Articular chondrocyte of knee joint (primary cell): ENCODE data around the gene THEMIS2. TPM values are rescaled to one million over a fixed set of nuclear protein-coding genes. Genes with fewer than 3 reads are reported as not detected.

Source experiments
- small RNA-seq: library from RNA; depleted of rRNA; stranded (forward); fragments of <200 nt; gene quantifications from one replicate; pipeline ENCODE3, GENCODE V24; 2012
- total RNA-seq: library from RNA; depleted of rRNA; stranded (reverse); fragments of >200 nt; gene quantifications from 2 replicates; pipeline ENCODE4 v1.2.3, GENCODE V29; 2012

Gene THEMIS2
- total RNA-seq = 6.1 and 9.0 TPM in 2 replicates

DNA sequence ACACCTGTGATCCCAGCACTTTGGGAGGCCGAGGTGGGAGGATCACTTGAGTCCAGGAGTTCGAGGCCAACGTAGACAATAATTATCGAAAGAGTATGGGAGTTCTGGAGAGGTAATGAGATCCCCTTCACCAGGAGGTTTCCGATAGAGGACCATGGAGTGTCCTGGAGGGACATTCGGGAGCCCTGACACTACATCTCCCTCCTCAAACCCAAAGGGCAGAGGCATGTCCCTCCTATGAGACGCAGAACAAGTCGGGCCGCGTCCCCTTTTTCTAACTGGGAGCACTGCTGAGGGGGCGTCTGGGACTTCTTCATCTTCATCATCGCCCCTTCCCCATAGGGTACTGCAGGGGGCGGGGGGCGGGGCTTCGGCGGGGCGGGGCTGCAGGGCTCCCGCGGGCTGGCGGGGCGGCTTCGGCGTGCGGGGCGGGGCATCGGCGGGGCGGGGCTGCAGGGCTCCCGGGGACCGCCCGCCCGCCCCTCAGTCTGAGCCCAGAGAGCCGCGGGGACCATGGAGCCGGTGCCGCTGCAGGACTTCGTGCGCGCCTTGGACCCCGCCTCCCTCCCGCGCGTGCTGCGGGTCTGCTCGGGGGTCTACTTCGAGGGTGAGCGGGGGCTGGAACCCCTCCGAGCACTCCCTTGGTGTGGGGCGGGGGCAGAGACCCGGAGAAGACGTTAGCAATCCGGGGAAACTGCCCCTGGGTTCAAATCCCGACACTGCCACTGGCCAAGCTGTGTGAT lies at the start of gene THEMIS2:
Gene THEMIS2 (plus strand): TSS at position 486 of the 743 bp plus-strand sequence. CDS start 28 bp downstream, at position 514.

DNA sequence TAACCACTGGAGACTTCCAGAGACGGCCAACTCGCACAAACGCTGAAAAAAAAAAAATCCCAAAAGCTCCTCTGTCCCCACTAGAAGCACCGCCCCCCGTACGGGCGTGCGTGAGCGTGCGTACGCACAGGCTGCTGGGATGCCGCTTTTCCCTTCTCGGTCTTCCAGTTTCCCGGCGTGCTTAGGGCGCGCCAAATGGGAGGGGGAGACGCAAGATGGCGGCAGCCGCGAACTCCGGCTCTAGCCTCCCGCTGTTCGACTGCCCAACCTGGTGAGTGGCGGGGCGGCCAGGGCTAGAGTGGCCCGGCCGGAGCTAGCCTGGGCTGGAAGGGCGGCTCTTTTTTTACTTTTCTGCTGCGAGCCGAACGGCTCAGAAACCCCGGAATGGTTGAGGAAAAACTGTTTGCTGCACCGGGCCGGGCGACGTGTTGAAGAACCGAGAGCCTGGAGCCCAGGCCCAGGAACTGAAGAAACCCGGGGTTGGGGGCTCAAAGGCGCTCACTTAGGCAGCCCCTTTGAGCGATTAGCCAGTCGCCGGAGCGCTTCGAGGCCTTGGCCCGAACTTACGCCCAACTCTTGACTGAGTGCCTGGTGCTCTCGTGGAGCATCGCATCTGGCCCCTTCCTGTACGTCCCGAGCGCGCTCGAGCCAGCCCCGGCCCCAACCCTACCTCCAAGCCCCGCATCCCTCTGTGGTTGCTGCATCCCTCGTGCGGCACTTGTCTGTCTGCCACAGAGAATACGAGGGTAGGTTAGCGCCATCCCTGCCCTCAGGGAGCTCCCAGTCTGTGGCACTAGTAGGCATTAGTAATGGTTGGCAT lies 41.5 kb upstream of the THEMIS2 start, which contains the start of gene PPP1R8:
Gene PPP1R8 (plus strand): TSS at position 162 of the 820 bp plus-strand sequence. CDS start 54 bp downstream, at position 216.

DNA sequence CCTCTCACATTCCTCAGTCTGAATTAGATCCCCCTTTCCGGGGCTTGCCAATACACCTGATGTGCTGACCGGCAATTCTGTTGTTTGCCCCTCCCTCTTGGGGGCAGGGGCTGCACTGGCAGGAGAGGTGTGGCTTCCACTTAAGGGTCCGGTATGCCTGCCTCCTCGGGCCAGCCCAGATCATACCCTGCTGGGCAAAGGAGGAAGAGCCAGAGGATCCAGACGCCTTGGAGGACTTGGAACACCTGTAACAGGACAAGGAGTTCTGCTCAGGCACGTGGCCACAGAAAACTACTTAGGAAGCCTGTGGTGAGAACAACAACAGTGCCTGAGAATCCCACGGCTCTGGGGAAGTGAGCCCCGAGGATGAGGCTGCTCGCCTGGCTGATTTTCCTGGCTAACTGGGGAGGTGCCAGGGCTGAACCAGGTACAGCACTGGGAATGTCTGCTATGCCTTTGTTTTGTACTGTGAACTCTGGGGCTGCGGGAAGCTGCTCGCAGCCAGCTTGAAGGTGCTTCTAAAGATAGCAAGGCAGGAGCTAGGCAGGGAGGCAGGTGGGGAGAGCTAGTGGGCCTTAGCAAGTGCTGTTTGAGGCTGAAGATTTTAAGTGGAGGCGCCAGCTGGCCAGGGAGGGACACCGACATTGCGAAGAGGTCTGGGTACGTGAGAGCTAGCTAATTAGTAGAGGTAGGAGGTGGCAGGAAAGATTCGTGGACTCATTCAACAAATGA lies 62.6 kb downstream of the THEMIS2 start, which contains the start of gene SMPDL3B:
Gene SMPDL3B (plus strand): TSS at position 183 of the 732 bp plus-strand sequence. CDS start 184 bp downstream, at position 367.

Small RNAs within 50 kb of the gene (small RNA-seq; reads per million reads assigned to genes)
- gene RNU6-1245P (not detected), gene SCARNA1 (1,534 reads per million, percentile 99 among the genes with 10 or more reads in this experiment)

Other genes starting within 250 kb of the THEMIS2 start
- 0.13 TPM in 1 of 2 replicates, not detected in the other for gene FGR, start 237.4 kb upstream of the THEMIS2 start, total RNA-seq
- gene IFI6, start 200.4 kb upstream of the THEMIS2 start, total RNA-seq = 47.0 and 320 TPM in 2 replicates
- 19.9 and 23.4 TPM in 2 replicates for gene FAM76A, start 146.6 kb upstream of the THEMIS2 start, total RNA-seq
- 55.8 and 61.5 TPM in 2 replicates for gene STX12, start 99.3 kb upstream of the THEMIS2 start, total RNA-seq
- gene PPP1R8, start 41.8 kb upstream of the THEMIS2 start, total RNA-seq = 33.1 and 33.2 TPM in 2 replicates
- 21.7 and 25.6 TPM in 2 replicates for gene RPA2, start 42.0 kb downstream of the THEMIS2 start, total RNA-seq
- not detected in 2 replicates for gene SMPDL3B, start 62.5 kb downstream of the THEMIS2 start, total RNA-seq
- gene XKR8, start 87.4 kb downstream of the THEMIS2 start, total RNA-seq = 6.5 and 10.1 TPM in 2 replicates
- 17.8 and 20.0 TPM in 2 replicates for gene EYA3, start 216.1 kb downstream of the THEMIS2 start, total RNA-seq